ENCODE data around the gene ACOX3.

The ACOX3 gene

DNA sequence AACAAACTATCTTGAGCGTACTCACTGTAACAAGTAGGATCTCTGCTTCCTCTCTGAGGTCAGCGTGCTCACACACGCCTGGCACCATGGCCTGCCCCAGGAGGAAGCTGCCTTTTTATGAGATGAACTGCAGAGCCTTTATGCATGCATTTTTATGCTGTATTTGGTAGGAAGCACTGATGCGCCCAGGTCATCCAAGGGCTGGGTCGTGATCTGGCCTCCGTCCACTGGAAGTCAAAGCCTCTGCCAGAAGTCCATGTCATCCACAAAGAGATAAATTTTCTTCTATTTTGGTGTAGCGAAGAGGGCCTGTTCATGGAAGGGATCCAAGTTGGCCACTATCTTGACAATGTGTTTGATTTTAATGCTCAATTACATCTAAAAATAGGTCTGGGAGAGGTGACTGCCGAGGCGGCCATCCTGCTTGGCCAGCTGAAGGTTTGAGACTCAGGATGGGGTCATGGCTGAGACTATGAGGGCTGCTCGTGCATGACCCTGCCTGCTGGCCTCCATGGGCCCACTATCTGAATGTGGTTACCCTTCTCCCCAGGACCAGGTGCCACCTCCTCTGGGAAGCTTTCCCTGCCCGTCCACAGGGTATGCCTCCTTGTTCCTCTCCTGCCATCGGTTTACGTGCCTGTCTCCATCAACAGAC is 120.7 kb downstream of the ACOX3 start:
- DNase-seq = no peak

DNA sequence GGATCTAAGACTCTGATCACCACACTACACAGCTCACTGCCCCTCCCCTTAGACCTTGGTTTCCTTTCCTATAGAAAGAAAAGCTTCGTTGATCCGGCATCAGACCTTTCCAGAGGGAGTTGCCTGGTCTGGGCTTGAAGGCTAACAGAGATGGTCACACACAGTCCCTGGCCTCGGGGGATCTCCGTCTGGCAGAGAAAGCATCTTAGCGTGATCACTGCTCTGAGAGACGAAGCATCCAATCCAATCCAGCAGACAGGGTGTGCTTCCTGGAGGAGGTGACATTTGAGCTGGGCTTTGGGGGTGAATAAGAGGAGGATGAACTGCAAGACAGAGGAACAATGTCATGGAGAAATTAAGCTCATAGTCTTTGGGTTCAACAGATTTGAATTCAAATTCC is 121.5 kb downstream of the ACOX3 start:
- no peak for DNase-seq

DNA sequence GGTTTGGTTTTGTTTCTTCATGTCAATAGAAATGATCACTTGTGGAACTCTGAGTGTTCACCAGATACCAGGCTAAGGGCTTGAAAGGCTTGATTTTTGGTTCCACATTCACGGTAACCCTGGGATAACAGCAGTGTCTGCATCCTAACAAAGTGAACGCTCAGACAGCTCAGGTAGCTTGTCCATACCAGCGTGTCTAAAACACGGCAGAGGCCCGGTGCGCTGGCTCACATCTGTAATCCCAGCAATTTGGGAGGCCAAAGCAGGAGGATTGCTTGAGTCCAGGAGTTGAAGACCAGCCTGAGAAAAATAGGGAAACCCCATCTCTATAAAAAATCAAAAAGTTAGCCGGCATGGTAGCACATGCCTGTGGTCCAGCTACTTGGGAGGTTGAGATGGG is 122.0 kb downstream of the ACOX3 start:
- no peak for DNase-seq

DNA sequence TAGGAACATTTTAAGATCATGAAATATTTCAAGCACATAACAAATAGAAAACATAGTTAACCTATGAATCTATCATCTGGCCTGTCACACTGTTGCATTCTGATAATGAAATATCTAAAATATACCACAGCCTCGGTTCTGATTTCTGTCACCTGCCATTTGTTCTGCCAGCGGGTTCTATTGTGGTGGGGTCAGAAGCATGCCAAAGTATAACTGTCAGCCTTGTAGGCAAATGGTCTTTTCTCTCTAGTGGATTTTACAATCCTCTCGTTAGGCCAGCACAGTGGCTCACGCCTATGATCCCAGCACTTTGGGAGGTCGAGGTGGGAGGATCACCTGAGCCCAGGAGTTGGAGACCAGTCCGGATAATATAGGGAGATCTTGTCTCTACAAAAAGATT is 123.0 kb downstream of the ACOX3 start:
- DNase-seq = no peak

DNA sequence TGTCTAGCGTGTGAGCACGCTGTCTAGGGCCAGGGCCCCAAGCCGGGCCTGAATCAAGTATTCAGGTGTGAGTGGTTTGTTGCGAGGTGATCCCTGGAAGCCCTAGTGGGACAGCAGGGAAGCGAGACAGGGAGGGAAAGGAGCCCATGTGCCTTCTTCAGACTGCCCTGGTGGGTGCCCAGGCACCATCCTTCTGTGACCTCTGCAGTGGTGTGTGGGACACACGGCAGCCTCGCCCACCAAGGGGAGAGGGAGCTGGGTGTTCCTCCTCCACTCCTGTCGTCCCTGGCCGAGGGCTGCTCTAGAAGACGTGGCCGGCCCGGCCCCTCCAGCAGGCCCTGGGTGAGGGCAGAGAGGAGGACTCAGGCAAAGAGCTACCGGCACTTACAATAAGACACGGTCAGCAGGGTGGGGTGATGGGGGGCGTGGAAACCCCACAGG is 123.6 kb downstream of the ACOX3 start:
- DNase-seq = no peak
